Activated CD8-positive, alpha-beta T cell treated with anti-CD3 and anti-CD28 coated beads for 36 hours (primary cell): Measurements from ENCODE around the gene HIVEP2. TPM values are rescaled to one million over a fixed set of nuclear protein-coding genes. Genes with fewer than 3 reads are reported as not detected.

ENCODE experiments used
- ATAC-seq: fragments of 200-7000 bp; cut with Tn5 transposase; one replicate; pipeline ENCODE4 v1.10.0; 2021; ENCODE audit warnings: mild to moderate bottlenecking, moderate library complexity
- CTCF ChIA-PET: fragments of 350-600 bp; sonication (Branson Sonifier 250); formaldehyde crosslinking; loops from one replicate; lab custom pipeline; 2021; ENCODE audit warnings: antibody characterized with exemption; lab: Charles Lee
- POLR2A ChIA-PET: fragments of 350-600 bp; sonication (Branson Sonifier 250); formaldehyde crosslinking; loops from one replicate; lab custom pipeline; 2021; ENCODE audit warnings: antibody characterized with exemption; lab: Charles Lee
- DNase-seq: peaks from one replicate; pipeline ENCODE4 v3.0.0-alpha.2; 2020
- H3K27ac Mint-ChIP-seq: one replicate; pipeline ENCODE4 v1.8.0; 2021; ENCODE audit warnings: mild to moderate bottlenecking, mixed read lengths
- H3K27me3 Mint-ChIP-seq: one replicate; pipeline ENCODE4 v1.8.0; 2021; ENCODE audit warnings: mixed read lengths
- H3K36me3 Mint-ChIP-seq: one replicate; pipeline ENCODE4 v1.8.0; 2021; ENCODE audit warnings: low read depth, mixed read lengths
- H3K4me1 Mint-ChIP-seq: one replicate; pipeline ENCODE4 v1.8.0; 2021; ENCODE audit warnings: low read depth, mixed read lengths
- H3K4me3 Mint-ChIP-seq: one replicate; pipeline ENCODE4 v1.8.0; 2021; ENCODE audit warnings: mild to moderate bottlenecking, moderate library complexity, mixed read lengths
- H3K9me3 Mint-ChIP-seq: one replicate; pipeline ENCODE4 v1.8.0; 2021; ENCODE audit warnings: mixed read lengths
- CTCF ChIP-seq: fragments of 200-600 bp; IDR thresholded peaks from one replicate; pipeline ENCODE4 v1.8.0; 2022; ENCODE audit warnings: antibody characterized with exemption, mild to moderate bottlenecking
- intact Hi-C: fragments of 100-400 bp; cut with micrococcal nuclease; formaldehyde crosslinking; loops from one replicate; pipeline ENCODE4 v1.10.0; 2022
- total RNA-seq, 2 experiments: library from RNA; stranded (reverse); gene quantifications; one replicate each; pipeline ENCODE4 v1.2.3, GENCODE V29; 2021

Gene HIVEP2
- total RNA-seq, 2 experiments from 2014 or later = 31.8 to 38.1 TPM

DNA sequence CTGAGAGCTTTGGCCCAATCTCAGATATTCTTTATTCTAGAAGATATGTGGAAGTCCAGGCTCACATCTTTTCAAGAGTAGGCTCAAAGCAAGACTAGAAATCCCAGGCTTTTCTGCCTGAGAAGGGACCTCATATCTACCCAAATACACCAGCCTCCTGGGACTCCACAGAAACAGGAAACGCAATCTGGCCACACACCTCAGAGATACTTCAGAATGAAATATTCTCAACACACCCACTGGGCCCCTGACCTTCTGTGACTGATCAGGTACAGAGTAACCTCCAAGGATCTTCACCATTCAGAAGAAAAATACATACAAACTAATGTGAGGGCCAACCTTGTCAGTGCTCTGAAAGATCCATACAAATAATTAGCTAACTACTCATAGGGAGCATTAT lies 183.2 kb downstream of the HIVEP2 start:
- peaks cover 43% of the 10 kb centered on the region for H3K4me1 Mint-ChIP-seq
- H3K4me3 Mint-ChIP-seq = no peak overlapping the region
- intact Hi-C loops = no loop called here
- H3K27me3 Mint-ChIP-seq = no peaks in the 10 kb centered on the region
- no peaks in the 10 kb centered on the region for H3K9me3 Mint-ChIP-seq
- CTCF ChIA-PET = no interaction called here
- no peak for TF ChIP-seq CTCF
- H3K27ac Mint-ChIP-seq = peak overlapping the region; percentile 62
- ATAC-seq = peak; percentile 56
- H3K36me3 Mint-ChIP-seq = peaks cover 77% of the 10 kb centered on the region
- DNase-seq = peak; percentile 33
- POLR2A ChIA-PET = interaction anchor here (1.0 kb wide), 1 partner anchor 66 kb away, joined by 3 read pairs; no protein-coding TSS in a partner anchor

GRCh38 chr6:142760152-142760551 lies 184.8 kb downstream of the HIVEP2 start:
- no peak for ATAC-seq
- no peaks in the 10 kb centered on the region for H3K9me3 Mint-ChIP-seq
- no peak for DNase-seq
- ChIA-PET POLR2A (no interaction called here), CTCF (no interaction called here)
- peaks cover 49% of the 10 kb centered on the region for H3K4me1 Mint-ChIP-seq
- TF ChIP-seq CTCF = no peak
- peaks cover 84% of the 10 kb centered on the region for H3K36me3 Mint-ChIP-seq
- intact Hi-C loops = no loop called here
- no peak overlapping the region for H3K4me3 Mint-ChIP-seq
- H3K27ac Mint-ChIP-seq = peak overlapping the region; percentile 15
- H3K27me3 Mint-ChIP-seq = no peaks in the 10 kb centered on the region

DNA sequence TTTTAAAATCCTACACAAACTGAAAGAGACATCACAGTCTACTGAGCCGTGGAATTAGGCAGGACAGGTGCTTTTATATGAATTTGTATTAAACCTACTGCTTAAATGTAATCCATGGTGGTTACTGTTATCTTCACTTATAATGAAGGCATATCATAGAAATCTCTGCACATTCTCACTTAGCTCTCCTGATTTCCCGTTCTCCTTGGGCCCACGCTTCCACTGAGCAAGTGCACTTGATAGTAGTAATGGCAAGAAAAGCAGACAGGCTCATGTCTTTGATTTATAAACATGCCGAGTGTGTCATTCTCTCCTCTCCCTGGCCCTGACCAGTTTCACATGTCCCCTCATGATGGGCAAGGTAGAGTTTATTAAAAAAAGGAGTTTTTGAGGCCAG lies 186.3 kb downstream of the HIVEP2 start:
- ATAC-seq (no peak), DNase-seq (no peak)
- CTCF ChIA-PET = interaction anchor here (0.9 kb wide), 1 partner anchor 11 kb away, joined by 3 read pairs; no protein-coding TSS in a partner anchor
- Mint-ChIP-seq H3K4me3 (no peak overlapping the region), H3K4me1 (peaks cover 49% of the 10 kb centered on the region), H3K9me3 (no peaks in the 10 kb centered on the region), H3K27ac (peak overlapping the region; percentile 62), H3K27me3 (no peaks in the 10 kb centered on the region), H3K36me3 (peaks cover 81% of the 10 kb centered on the region)
- TF ChIP-seq CTCF = no peak
- intact Hi-C loops = no loop called here
- POLR2A ChIA-PET = interaction anchor here (0.7 kb wide), 1 partner anchor 179 kb away, joined by 4 read pairs; no protein-coding TSS in a partner anchor

GRCh38 chr6:142757852-142758628 lies 186.9 kb downstream of the HIVEP2 start:
- ATAC-seq (no peak), DNase-seq (no peak)
- H3K27ac Mint-ChIP-seq = peak overlapping the region; percentile 29
- no peak overlapping the region for H3K4me3 Mint-ChIP-seq
- no peaks in the 10 kb centered on the region for H3K9me3 Mint-ChIP-seq
- peaks cover 82% of the 10 kb centered on the region for H3K36me3 Mint-ChIP-seq
- no peak for TF ChIP-seq CTCF
- no peaks in the 10 kb centered on the region for H3K27me3 Mint-ChIP-seq
- intact Hi-C loops = no loop called here
- CTCF ChIA-PET = interaction anchor here (0.6 to 0.9 kb wide), 2 partner anchors 11 to 463 kb away, joined by 3 read pairs; no protein-coding TSS in a partner anchor
- POLR2A ChIA-PET = interaction anchor here (0.7 kb wide), 1 partner anchor 179 kb away, joined by 4 read pairs; no protein-coding TSS in a partner anchor
- H3K4me1 Mint-ChIP-seq = peaks cover 44% of the 10 kb centered on the region

GRCh38 chr6:142756215-142756630 lies 188.8 kb downstream of the HIVEP2 start:
- peak; percentile 57 for ATAC-seq
- Mint-ChIP-seq H3K36me3 (peaks cover 73% of the 10 kb centered on the region), H3K27ac (peak overlapping the region; percentile 23), H3K4me1 (peaks cover 33% of the 10 kb centered on the region), H3K4me3 (no peak overlapping the region), H3K27me3 (no peaks in the 10 kb centered on the region), H3K9me3 (no peaks in the 10 kb centered on the region)
- intact Hi-C loops = no loop called here
- ChIA-PET CTCF (interaction anchor here (1.1 to 2.1 kb wide), 2 partner anchors 9 to 64 kb away, joined by 3 to 7 read pairs; no protein-coding TSS in a partner anchor), POLR2A (interaction anchor here (1.3 kb wide), 1 partner anchor 21 kb away, joined by 3 read pairs; no protein-coding TSS in a partner anchor)
- TF ChIP-seq CTCF = no peak
- no peak for DNase-seq
